Endothelial cell of umbilical vein (primary cell): ENCODE data around the gene STH.

ENCODE experiments used
- EZH2 ChIP-seq: IDR thresholded peaks from 2 replicates; pipeline ENCODE4 v1.6.1; 2012; ENCODE audit warnings: borderline replicate concordance, low read depth, mild to moderate bottlenecking, moderate library complexity, low read length, inconsistent platforms; ENCODE audit not compliant: severe bottlenecking
- FOS ChIP-seq: IDR thresholded peaks from 2 replicates; pipeline ENCODE4 v1.6.1; 2011; ENCODE audit warnings: mild to moderate bottlenecking, low read length, moderate library complexity, borderline replicate concordance; ENCODE audit not compliant: insufficient read depth
- GATA2 ChIP-seq: IDR thresholded peaks from 2 replicates; pipeline ENCODE4 v1.7.0; 2011; ENCODE audit warnings: low read depth, mild to moderate bottlenecking, moderate library complexity, mixed read lengths, low read length; ENCODE audit not compliant: insufficient read length, insufficient read depth
- MYC ChIP-seq: IDR thresholded peaks from one replicate; pipeline ENCODE4 v1.6.1; 2011; ENCODE audit warnings: mild to moderate bottlenecking, low read depth, low read length
- POLR2A ChIP-seq: IDR thresholded peaks from 2 replicates; pipeline ENCODE4 v1.6.1; 2012; ENCODE audit warnings: low read depth, mild to moderate bottlenecking, control low read depth, low read length
- POLR2AphosphoS5 ChIP-seq: IDR thresholded peaks from 2 replicates; pipeline ENCODE4 v1.6.1; 2012; ENCODE audit warnings: low read depth, mild to moderate bottlenecking, control low read depth, low read length, moderate library complexity; ENCODE audit not compliant: insufficient read depth
- TF ChIP-seq, protein P1 (sequence below), 2 donors: IDR thresholded peaks; 1 replicate in 1 of 2; 2 replicates in 1 of 2; pipeline ENCODE4 v1.5.1; 2011; ENCODE audit warnings: low read length in 2 of 2, mild to moderate bottlenecking in 2 of 2, moderate library complexity in 2 of 2, control low read depth in 1 of 2, inconsistent platforms in 1 of 2, low read depth in 1 of 2; ENCODE audit not compliant: insufficient read depth in 1 of 2; ENCODE audit errors: extremely low read depth in 1 of 2

DNA sequence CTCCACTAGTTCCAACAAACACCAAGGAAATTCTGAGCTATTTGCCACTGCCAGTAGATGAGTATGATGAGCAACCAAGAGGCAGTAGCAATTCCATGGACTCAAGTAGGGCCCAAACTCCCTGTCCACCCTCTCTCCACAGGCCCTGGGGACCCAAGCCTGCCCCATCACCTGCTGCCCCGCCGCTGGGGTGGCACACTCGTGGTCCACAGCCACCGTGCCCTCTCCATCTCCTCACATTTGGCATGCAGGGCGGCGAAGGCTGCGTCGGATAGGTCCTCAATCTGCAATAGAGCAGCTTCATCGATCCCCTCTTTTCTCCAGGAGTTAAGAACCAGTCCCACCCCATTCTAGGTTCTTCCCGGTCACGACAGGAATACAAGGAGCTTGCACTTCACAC, 33.9 kb downstream of the STH start:
- TF ChIP-seq, protein P1, sequence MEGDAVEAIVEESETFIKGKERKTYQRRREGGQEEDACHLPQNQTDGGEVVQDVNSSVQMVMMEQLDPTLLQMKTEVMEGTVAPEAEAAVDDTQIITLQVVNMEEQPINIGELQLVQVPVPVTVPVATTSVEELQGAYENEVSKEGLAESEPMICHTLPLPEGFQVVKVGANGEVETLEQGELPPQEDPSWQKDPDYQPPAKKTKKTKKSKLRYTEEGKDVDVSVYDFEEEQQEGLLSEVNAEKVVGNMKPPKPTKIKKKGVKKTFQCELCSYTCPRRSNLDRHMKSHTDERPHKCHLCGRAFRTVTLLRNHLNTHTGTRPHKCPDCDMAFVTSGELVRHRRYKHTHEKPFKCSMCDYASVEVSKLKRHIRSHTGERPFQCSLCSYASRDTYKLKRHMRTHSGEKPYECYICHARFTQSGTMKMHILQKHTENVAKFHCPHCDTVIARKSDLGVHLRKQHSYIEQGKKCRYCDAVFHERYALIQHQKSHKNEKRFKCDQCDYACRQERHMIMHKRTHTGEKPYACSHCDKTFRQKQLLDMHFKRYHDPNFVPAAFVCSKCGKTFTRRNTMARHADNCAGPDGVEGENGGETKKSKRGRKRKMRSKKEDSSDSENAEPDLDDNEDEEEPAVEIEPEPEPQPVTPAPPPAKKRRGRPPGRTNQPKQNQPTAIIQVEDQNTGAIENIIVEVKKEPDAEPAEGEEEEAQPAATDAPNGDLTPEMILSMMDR (IDR thresholded peaks at IDR 0.05; ENCODE audit: extremely low read depth in 1 of 2, insufficient read depth in 1 of 2, low read depth in 1 of 2, low read length in 2 of 2), result no peak
- TF ChIP-seq POLR2A (no peak), EZH2 (no peak), POLR2AphosphoS5 (no peak), MYC (no peak), GATA2 (no peak), FOS (no peak)
